Effector memory CD4-positive, alpha-beta T cell (primary cell): ENCODE results near the gene CKM.

Experiments
- DNase-seq, 3 donors: peaks; one replicate each; pipeline ENCODE4 v3.0.0-alpha.2; 2020
- H3K27ac ChIP-seq: 2 replicates; pipeline ENCODE4 v1.7.0; 2013; ENCODE audit warnings: mild to moderate bottlenecking, low read length, moderate library complexity; ENCODE audit not compliant: insufficient read depth, poor library complexity, severe bottlenecking
- H3K27me3 ChIP-seq: replicated peaks from 2 replicates; pipeline ENCODE4 v1.7.0; 2013; ENCODE audit warnings: mild to moderate bottlenecking, low read length; ENCODE audit not compliant: insufficient read depth, control insufficient read depth, poor library complexity, severe bottlenecking
- H3K36me3 ChIP-seq: 2 replicates; pipeline ENCODE4 v1.7.0; 2013; ENCODE audit warnings: mild to moderate bottlenecking, low read length, moderate library complexity; ENCODE audit not compliant: control insufficient read depth, insufficient read depth
- H3K4me1 ChIP-seq: 2 replicates; pipeline ENCODE4 v1.7.0; 2013; ENCODE audit warnings: low read length, mild to moderate bottlenecking; ENCODE audit not compliant: control insufficient read depth, insufficient read depth, poor library complexity, severe bottlenecking
- H3K4me3 ChIP-seq: 2 replicates; pipeline ENCODE4 v1.7.0; 2013; ENCODE audit warnings: low read length, low read depth, mild to moderate bottlenecking; ENCODE audit not compliant: insufficient read depth, poor library complexity, severe bottlenecking
- H3K9me3 ChIP-seq: 2 replicates; pipeline ENCODE4 v1.7.0; 2013; ENCODE audit warnings: mild to moderate bottlenecking, low read length, moderate library complexity; ENCODE audit not compliant: control insufficient read depth
- total RNA-seq, 3 donors: gene quantifications; one replicate each; lab custom pipeline; 2026; lab: John Stamatoyannopoulos, UW

The CKM gene
- 0 reads per million in 3 donors for total RNA-seq

DNA sequence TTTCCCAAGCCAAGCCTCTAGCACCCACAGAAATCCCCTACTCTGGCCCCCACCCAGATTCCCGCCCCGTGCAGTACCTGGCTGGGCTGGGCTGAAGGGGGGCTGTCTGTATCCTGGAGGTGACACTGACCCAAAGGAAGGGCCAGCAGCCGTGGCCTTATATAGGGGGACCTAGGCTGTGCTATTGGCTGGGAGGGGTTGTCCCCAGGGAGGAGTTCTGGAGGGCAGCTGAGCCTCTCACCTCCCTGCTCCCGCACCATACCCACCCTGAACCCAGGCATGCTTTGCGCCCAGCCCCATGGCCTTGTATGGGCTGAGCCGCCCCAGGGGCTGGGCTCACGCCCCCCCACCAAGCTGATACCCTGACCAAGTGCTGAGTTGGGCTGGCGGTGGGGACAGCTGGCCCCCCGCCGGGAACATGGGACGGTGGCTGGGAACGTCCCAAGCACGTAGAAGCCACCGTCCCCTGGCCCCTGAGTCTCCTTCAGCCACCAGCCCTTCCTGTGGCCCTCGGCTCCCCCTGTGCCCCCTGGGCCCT lies at the start of gene CKM:
TSS of gene CKM (minus strand) at position 132 of the 538 bp plus-strand sequence. CDS start 3,162 bp downstream, outside the sequence.
- DNase-seq, result no peak
- H3K36me3 ChIP-seq, result no peaks in the 10 kb centered on the region
- H3K4me3 ChIP-seq, result no peak within 1 kb of the TSS
- no peaks in the 10 kb centered on the region for H3K9me3 ChIP-seq
- no peak within 1 kb of the TSS for H3K27ac ChIP-seq
- H3K27me3 ChIP-seq, result peaks cover 24% of the 10 kb centered on the region
- no peaks in the 10 kb centered on the region for H3K4me1 ChIP-seq

DNA sequence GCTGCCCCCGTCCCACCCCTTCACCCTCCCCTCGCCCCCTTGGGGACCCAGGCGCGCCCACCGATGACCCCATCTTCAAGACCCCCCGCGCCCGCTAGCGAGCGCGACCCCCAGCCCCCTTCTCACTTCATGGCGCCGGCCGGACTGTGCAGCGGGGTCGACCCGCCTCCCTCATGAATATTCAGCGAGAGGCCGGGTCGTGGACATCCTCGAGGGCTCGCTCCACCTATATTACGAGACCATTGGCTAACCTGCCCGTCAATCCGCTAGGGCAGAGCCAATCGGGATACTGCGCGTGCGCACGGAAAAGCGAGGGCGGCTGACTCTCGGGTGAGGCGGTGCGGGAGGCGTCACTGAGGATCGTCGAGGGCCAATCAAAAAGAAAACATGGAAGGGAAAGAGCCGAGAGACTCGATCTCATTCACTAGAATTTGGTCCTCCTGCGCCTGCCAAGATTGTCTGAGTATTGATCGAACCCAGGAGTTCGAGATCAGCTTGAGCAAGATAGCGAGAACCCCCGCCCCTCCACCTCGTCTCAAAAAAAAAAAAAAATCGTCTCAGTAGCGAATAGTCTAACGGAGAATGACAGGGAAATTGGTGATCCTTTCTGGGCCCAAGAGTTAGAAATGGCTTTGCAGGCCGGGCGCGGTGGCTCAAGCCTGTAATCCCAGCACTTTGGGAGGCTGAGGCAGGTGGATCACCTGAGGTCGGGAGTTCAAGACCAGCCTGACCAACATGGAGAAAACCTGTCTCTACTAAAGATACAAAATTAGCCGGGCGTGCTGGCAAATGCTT lies 47.9 kb upstream of the CKM start, which contains the start of gene ERCC2:
TSS of gene ERCC2 (minus strand) at position 164 of the 795 bp plus-strand sequence. CDS start at position 131, 33 bp downstream.
- Histone ChIP-seq H3K4me3 (peak within 1 kb of the TSS; percentile 82), H3K27me3 (no peaks in the 10 kb centered on the region), H3K36me3 (no peaks in the 10 kb centered on the region), H3K9me3 (no peaks in the 10 kb centered on the region), H3K27ac (peak within 1 kb of the TSS; percentile 59), H3K4me1 (peaks cover 5% of the 10 kb centered on the region)
- peak; percentile 99 to 100 (median 99) for DNase-seq

DNA sequence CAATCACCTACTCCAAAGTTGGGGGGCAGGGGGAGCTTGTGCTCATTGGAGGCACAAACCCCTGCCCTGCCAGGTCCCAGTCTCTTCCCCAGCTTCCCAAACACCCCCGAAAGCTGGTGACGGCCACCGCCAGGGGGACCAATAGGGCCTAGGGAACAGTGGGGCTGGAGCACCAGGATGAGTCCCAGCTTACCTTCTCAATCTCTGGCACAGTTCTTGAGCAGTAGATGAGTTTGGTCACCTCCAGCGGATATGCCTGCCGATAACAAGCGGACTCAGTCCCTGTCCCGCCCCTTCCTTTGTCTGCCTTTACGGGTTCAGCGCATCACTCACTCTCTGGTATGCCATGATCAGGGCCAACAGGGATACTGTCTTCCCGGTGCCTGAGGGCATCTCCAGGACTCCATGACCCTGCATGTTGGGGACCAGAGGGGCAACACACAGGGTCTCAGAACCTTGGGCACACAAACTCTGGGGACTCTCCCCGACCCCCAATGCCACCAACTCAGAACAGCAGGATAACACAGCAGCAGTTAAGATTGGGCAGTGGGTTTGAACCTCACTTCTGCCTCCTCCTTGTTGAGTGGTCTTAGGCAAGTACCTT lies 46.2 kb upstream of the CKM start:
- H3K36me3 ChIP-seq, result peaks cover under 1% of the 10 kb centered on the region
- peaks cover 5% of the 10 kb centered on the region for H3K4me1 ChIP-seq
- no peak overlapping the region for H3K27ac ChIP-seq
- H3K9me3 ChIP-seq, result no peaks in the 10 kb centered on the region
- H3K27me3 ChIP-seq, result no peaks in the 10 kb centered on the region
- H3K4me3 ChIP-seq, result no peak overlapping the region
- no peak for DNase-seq

DNA sequence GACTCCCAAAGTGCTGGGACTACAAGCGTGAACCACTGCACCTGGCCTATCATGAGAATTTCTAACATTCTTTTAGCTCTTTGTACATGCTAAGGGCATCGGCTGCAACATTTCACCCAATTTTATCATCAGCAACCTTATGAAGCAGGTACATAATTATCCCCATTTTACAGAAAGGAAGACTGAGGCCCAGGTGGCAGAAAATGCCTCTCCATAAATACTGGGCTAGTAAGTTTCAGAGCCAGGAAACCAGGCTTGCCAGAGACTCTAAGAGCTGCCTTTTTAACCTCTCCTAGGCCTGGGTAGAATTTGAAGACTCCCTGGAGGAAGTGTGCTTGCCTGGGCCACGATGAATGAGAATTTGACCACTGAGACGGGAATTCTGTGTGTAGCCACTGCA lies 45.5 kb upstream of the CKM start:
- Histone ChIP-seq H3K36me3 (peaks cover 3% of the 10 kb centered on the region), H3K4me3 (no peak overlapping the region), H3K27ac (no peak overlapping the region)

DNA sequence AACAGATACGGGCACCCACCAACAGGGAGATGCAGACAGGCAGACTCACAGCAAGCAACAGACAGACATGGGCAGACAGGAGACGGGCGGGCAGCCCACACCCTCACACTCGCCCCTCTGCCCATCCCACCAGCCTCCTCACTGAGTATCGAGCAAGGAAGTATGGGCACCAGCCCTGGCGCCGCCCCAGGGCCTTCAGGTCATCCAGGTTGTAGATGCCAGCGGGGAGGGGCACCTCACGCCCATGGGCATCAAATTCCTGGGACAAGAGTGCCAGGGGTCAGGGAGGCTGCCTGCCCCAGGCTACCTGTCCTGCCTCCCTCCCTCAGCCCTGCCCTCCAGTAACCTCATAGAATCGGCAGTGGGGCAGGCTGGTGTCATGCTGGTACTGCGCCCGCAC lies 42.0 kb upstream of the CKM start:
- DNase-seq, result no peak
- H3K27ac ChIP-seq, result no peak overlapping the region
- H3K36me3 ChIP-seq, result peaks cover 7% of the 10 kb centered on the region
- no peaks in the 10 kb centered on the region for H3K9me3 ChIP-seq
- H3K4me1 ChIP-seq, result peaks cover under 1% of the 10 kb centered on the region
- no peaks in the 10 kb centered on the region for H3K27me3 ChIP-seq
- H3K4me3 ChIP-seq, result no peak overlapping the region

More for the DNA sequence above, 45.5 kb upstream of the CKM start:
- peaks cover 5% of the 10 kb centered on the region for H3K4me1 ChIP-seq
- DNase-seq, result no peak
- no peaks in the 10 kb centered on the region for H3K9me3 ChIP-seq
- H3K27me3 ChIP-seq, result no peaks in the 10 kb centered on the region

DNA sequence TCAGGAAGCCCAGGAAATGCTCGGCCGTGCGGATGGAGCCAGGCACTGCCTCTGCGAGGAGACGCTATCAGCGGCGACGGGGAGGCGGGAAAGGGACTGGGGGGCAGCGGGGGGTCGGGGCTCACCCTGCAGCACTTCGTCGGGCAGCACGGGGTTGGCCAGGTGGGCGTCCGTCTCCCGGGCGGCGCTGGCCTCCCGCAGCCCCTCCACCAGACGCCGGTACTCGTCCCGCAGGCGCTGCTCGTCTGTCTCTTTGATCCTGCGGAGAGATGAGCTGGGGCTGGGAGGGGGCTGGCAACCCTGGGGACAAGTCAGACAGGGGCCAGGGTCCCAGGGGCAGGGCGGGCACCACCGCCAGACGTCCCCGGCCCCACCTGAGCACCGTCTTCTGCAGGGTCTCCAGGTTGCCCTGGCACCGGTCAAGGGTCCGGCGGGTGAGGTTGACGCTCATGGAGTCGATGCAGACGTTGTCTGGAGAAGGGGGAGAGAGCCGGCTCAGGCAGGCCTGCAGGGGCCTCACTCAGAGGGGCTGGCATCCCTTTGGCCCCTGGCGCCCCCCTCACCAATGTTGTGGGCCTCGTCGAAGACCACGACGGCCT lies 41.3 kb upstream of the CKM start:
- Histone ChIP-seq H3K9me3 (no peaks in the 10 kb centered on the region), H3K36me3 (peaks cover 8% of the 10 kb centered on the region), H3K4me1 (no peaks in the 10 kb centered on the region), H3K27me3 (no peaks in the 10 kb centered on the region), H3K4me3 (no peak overlapping the region), H3K27ac (no peak overlapping the region)
- no peak for DNase-seq

DNA sequence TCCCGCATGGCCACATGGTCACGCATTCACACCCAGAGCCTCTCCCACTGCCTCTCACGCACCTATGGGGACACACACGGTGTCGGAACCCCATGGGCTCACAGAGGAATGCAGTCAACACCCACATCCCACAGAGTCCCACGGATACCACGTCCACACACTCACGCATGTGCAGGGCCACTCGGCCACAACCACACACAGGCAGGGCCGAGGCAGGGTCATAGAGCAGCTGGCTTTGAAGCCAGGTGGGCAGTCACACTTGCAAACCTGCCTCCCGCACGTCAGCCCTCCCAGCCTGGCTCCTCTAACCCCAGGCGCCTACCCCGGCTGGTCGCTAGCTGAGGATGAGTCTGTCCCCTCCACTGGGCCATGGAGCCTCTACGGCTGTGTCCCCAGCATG lies 39.6 kb upstream of the CKM start:
- Histone ChIP-seq H3K9me3 (no peaks in the 10 kb centered on the region), H3K4me1 (no peaks in the 10 kb centered on the region), H3K4me3 (no peak overlapping the region), H3K27ac (no peak overlapping the region), H3K27me3 (no peaks in the 10 kb centered on the region), H3K36me3 (peaks cover 11% of the 10 kb centered on the region)
- DNase-seq, result no peak

DNA sequence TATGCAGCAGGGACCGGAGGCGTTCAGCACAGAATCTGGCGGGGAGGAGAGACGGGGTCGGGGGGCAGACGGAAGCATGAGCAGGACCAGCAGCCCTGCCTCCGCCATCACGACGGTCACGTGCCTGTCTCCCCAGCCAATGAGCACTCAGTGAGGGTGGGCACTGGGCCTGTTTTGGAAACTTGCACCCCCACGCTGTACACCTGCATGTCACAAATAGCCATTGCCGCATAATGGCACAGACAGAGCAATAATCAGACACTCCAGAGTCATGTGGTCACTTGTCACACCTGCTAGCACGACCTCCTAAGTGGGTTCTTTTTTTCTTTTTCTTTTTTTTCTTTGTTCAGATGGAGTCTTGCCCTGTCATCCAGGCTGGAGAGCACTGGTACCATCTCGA lies 38.9 kb upstream of the CKM start:
- Histone ChIP-seq H3K27me3 (no peaks in the 10 kb centered on the region), H3K27ac (no peak overlapping the region), H3K4me3 (no peak overlapping the region), H3K9me3 (no peaks in the 10 kb centered on the region), H3K36me3 (peaks cover 11% of the 10 kb centered on the region), H3K4me1 (no peaks in the 10 kb centered on the region)
- DNase-seq, result no peak

DNA sequence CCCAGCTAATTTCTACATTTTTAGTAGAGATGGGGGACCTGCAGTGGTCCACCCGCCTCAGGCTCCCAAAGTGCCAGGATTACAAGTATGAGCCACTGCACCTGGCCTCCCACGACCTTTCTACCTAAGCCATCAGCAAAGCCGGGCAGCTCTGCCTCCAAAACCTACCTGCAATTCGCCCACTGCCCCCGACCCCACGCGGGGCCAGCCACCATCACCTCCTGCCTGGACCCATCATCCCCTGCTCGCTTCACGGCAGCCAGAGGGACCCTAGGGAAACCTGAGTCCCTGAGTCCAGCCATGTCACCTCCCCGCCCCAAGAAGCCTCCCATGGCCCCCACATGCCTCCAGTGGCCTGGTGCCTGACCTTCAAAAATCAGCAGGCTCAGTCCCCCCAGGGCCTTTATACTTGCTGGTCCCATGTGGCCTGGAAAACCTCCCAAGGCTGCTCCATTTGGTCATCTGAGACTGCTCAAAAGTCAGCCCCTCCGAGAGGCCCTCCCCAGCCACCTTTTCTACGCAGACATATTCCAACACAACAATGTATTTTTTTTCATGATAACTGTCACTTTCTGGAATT lies 35.6 kb upstream of the CKM start:
- DNase-seq, result no peak
- Histone ChIP-seq H3K4me1 (no peaks in the 10 kb centered on the region), H3K9me3 (no peaks in the 10 kb centered on the region), H3K4me3 (no peak overlapping the region), H3K36me3 (peaks cover 8% of the 10 kb centered on the region), H3K27me3 (no peaks in the 10 kb centered on the region), H3K27ac (no peak overlapping the region)
